ENCODE results near the gene KCTD14.
"Not testable (repeated sequence)": the region's sequence is repeated elsewhere in the genome, so short reads cannot be mapped to it uniquely, and the experiment has no call there.

The KCTD14 gene

GRCh38 chr11:78046486-78046854 lies 23.4 kb upstream of the KCTD14 start:
- DNase-seq (ENCODE audit: low spot score) = no peak

GRCh38 chr11:78045851-78046485 lies 22.9 kb upstream of the KCTD14 start:
- peak; percentile 79 for DNase-seq (ENCODE audit: low spot score)

GRCh38 chr11:78044706-78045105 lies 21.6 kb upstream of the KCTD14 start:
- no peak for DNase-seq (ENCODE audit: low spot score)

- DNase-seq (ENCODE audit: low spot score) = no peak
These were observed 18.9 kb upstream of the KCTD14 start for GRCh38 chr11:78041843-78042440.

GRCh38 chr11:78041380-78041719 lies 18.3 kb upstream of the KCTD14 start:
- not testable (repeated sequence) for DNase-seq (ENCODE audit: low spot score)

GRCh38 chr11:78040691-78041379 lies 17.8 kb upstream of the KCTD14 start:
- DNase-seq (ENCODE audit: low spot score) = no peak

GRCh38 chr11:78039919-78040671 lies 17.0 kb upstream of the KCTD14 start:
- peak; percentile 59 for DNase-seq (ENCODE audit: low spot score)

- DNase-seq (ENCODE audit: low spot score) = no peak
These were observed 16.4 kb upstream of the KCTD14 start for GRCh38 chr11:78039391-78039918.

- no peak for DNase-seq (ENCODE audit: low spot score)
These were observed 15.7 kb upstream of the KCTD14 start for GRCh38 chr11:78038697-78039313.

- no peak for DNase-seq (ENCODE audit: low spot score)
These were observed 14.9 kb upstream of the KCTD14 start for GRCh38 chr11:78037825-78038620.

- DNase-seq (ENCODE audit: low spot score) = no peak
These were observed 14.0 kb upstream of the KCTD14 start for GRCh38 chr11:78037056-78037455.

- no peak for DNase-seq (ENCODE audit: low spot score)
These were observed 13.2 kb upstream of the KCTD14 start for GRCh38 chr11:78036313-78036712.

- no peak for DNase-seq (ENCODE audit: low spot score)
These were observed 11.5 kb upstream of the KCTD14 start for GRCh38 chr11:78034623-78035022.

- DNase-seq (ENCODE audit: low spot score) = no peak
These were observed 10.0 kb upstream of the KCTD14 start for GRCh38 chr11:78033040-78033439.

- DNase-seq (ENCODE audit: low spot score) = no peak
These were observed 9.0 kb upstream of the KCTD14 start for GRCh38 chr11:78032090-78032489.

GRCh38 chr11:78031629-78032028 lies 8.6 kb upstream of the KCTD14 start:
- DNase-seq (ENCODE audit: low spot score) = no peak

- DNase-seq (ENCODE audit: low spot score) = peak; percentile 98
These were observed 7.6 kb upstream of the KCTD14 start for GRCh38 chr11:78030429-78031325.

- DNase-seq (ENCODE audit: low spot score) = not testable (repeated sequence)
These were observed 5.3 kb upstream of the KCTD14 start for GRCh38 chr11:78028423-78028822.

- DNase-seq (ENCODE audit: low spot score) = no peak
These were observed 4.7 kb upstream of the KCTD14 start for GRCh38 chr11:78027759-78028158.

- no peak for DNase-seq (ENCODE audit: low spot score)
These were observed 2.3 kb upstream of the KCTD14 start for GRCh38 chr11:78025378-78025777.
